ENCODE results near the gene CDH12. TPM values are rescaled to one million over a fixed set of nuclear protein-coding genes. Genes with fewer than 3 reads are reported as not detected.
A peak's percentile ranks its signal among the peaks of the same experiment; 100 is the strongest.
"Not testable (repeated sequence)": the region's sequence is repeated elsewhere in the genome, so short reads cannot be mapped to it uniquely, and the experiment has no call there.

CDH12 gene
- total and polyA plus RNA-seq, 2 donors (not counting 3 experiments of a cell fraction or from before 2014, with no cell fraction given), result 0.03 TPM; not detected in 1

DNA sequence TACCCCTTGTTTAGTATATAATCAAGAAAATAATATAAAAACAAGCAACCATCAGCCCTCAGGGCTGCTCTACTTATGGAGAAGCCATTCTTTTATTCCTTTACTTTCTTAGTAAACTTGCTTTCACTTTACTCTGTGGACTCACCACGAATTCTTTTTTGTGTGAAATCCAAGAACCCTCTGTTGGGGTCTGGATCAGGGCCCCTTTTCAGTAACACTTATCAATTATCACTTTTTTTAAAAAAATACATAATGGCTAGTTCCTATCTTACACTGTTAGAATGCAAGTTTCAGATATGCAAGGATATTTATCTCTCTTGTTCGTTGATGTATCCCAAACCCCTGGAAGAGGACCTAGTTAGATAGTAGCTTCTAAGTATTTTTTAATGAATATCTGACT, 687.2 kb downstream of the CDH12 start:
- H3K27ac ChIP-seq (ENCODE audit: insufficient read depth, low read depth, low read length); BruUV-seq (replicated peaks); FAIRE-seq; DNase-seq (ENCODE audit: low read depth, low spot score); H3K9me3 ChIP-seq (replicated peaks; ENCODE audit: control insufficient read depth, insufficient read depth, low read length); H2AFZ ChIP-seq (ENCODE audit: low read depth, low read length); H3K9ac ChIP-seq (replicated peaks; ENCODE audit: extremely low read depth, insufficient read depth, low read length); CTCF ChIA-PET; H3K4me3 ChIP-seq (replicated peaks in 1 of 3; ENCODE audit: insufficient read depth in 1 of 3, low read depth in 1 of 3, low read length in 3 of 3); dilution Hi-C loops (cut with MboI; ENCODE audit: extremely low pct_ligation_motif_present, low sequenced_read_pairs); H3K9me1 ChIP-seq (replicated peaks; ENCODE audit: control insufficient read depth, extremely low read depth, insufficient read depth, low read length); POLR2A ChIA-PET; H3K4me1 ChIP-seq (ENCODE audit: control insufficient read depth, extremely low read depth, insufficient read depth, low read length); H3K4me2 ChIP-seq (ENCODE audit: insufficient read depth, low read length); intact Hi-C loops (cut with micrococcal nuclease); H3K79me2 ChIP-seq (ENCODE audit: control insufficient read depth, insufficient read depth, low read length); H3K36me3 ChIP-seq (ENCODE audit: control insufficient read depth in 2 of 2, extremely low read depth in 1 of 2, insufficient read depth in 2 of 2, low read length in 2 of 2); H3K27me3 ChIP-seq (ENCODE audit: control insufficient read depth in 2 of 2, insufficient read depth in 2 of 2, low read length in 2 of 2); H4K20me1 ChIP-seq (replicated peaks; ENCODE audit: control insufficient read depth, extremely low read depth, insufficient read depth, low read length): not testable (repeated sequence)

DNA sequence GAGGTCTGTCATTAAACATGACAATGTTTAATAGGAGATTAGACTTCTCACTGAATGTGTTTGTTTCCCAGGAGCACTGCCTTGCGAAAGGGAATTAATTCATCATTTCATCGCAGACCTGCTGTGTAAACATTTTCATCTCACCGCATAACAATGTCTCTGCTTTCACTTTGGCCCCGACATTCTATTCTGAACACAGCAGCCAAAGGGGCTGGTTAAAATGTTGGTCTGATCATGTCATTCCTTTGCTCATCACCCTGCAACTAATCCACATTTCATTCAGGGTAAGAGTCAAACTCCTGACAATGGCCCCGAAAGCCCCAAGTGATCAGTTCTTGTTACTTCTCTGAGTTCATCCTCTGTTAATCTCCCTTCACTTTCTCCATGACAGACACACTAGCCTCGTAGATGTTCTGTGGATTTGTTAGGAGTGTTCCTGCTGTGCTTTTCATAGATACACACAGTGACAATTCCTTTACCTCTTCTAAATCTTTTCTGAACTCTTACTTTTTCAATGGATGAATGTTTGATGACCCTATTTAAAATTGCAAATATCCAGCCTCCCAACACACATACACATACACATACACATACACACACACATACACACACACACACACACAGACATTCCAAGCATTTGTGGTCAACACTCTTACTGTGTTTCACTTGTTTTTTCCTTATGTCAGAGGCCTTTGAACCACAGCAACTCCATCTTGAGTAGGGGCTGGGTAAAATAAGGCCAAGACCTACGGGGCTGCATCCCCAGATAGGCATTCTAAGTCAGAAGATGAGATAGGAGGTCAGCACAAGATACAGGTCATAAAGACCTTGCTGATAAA, 688.0 kb downstream of the CDH12 start:
- H3K27ac ChIP-seq (ENCODE audit: insufficient read depth, low read depth, low read length); intact Hi-C loops (cut with micrococcal nuclease); CTCF ChIA-PET; BruUV-seq (replicated peaks); dilution Hi-C loops (cut with MboI; ENCODE audit: extremely low pct_ligation_motif_present, low sequenced_read_pairs); H3K9ac ChIP-seq (replicated peaks; ENCODE audit: extremely low read depth, insufficient read depth, low read length); H3K36me3 ChIP-seq (ENCODE audit: control insufficient read depth in 2 of 2, extremely low read depth in 1 of 2, insufficient read depth in 2 of 2, low read length in 2 of 2); H3K4me3 ChIP-seq (replicated peaks in 1 of 3; ENCODE audit: insufficient read depth in 1 of 3, low read depth in 1 of 3, low read length in 3 of 3); H2AFZ ChIP-seq (ENCODE audit: low read depth, low read length); H3K79me2 ChIP-seq (ENCODE audit: control insufficient read depth, insufficient read depth, low read length); POLR2A ChIA-PET; H3K9me3 ChIP-seq (replicated peaks; ENCODE audit: control insufficient read depth, insufficient read depth, low read length); FAIRE-seq; H3K4me1 ChIP-seq (ENCODE audit: control insufficient read depth, extremely low read depth, insufficient read depth, low read length); H4K20me1 ChIP-seq (replicated peaks; ENCODE audit: control insufficient read depth, extremely low read depth, insufficient read depth, low read length); H3K27me3 ChIP-seq (ENCODE audit: control insufficient read depth in 2 of 2, insufficient read depth in 2 of 2, low read length in 2 of 2); H3K9me1 ChIP-seq (replicated peaks; ENCODE audit: control insufficient read depth, extremely low read depth, insufficient read depth, low read length); H3K4me2 ChIP-seq (ENCODE audit: insufficient read depth, low read length); DNase-seq (ENCODE audit: low read depth, low spot score): not testable (repeated sequence)

DNA sequence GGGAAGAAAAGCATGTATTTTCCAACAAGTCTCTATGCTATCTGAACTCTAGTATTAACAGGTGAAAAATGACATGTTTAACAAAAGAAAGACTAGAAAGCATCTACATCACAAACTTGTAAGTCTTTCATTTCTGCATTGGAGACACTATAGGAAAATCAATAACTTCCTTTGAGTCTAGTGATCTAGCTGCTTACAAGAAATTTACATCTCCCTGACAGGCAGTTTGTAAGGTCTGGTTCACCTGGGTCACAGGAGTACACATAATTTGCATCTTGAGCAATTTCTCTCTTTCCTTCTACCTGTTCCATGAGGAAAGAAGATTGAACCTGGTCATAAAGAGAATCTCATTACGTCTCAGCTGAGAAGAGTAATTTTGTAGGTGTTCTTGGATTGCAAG, 696.2 kb downstream of the CDH12 start:
- H2AFZ ChIP-seq (ENCODE audit: low read depth, low read length); H3K9me1 ChIP-seq (replicated peaks; ENCODE audit: control insufficient read depth, extremely low read depth, insufficient read depth, low read length); BruUV-seq (replicated peaks); dilution Hi-C loops (cut with MboI; ENCODE audit: extremely low pct_ligation_motif_present, low sequenced_read_pairs); H4K20me1 ChIP-seq (replicated peaks; ENCODE audit: control insufficient read depth, extremely low read depth, insufficient read depth, low read length); H3K4me1 ChIP-seq (ENCODE audit: control insufficient read depth, extremely low read depth, insufficient read depth, low read length); H3K4me3 ChIP-seq (replicated peaks in 1 of 3; ENCODE audit: insufficient read depth in 1 of 3, low read depth in 1 of 3, low read length in 3 of 3); intact Hi-C loops (cut with micrococcal nuclease); H3K9me3 ChIP-seq (replicated peaks; ENCODE audit: control insufficient read depth, insufficient read depth, low read length); H3K9ac ChIP-seq (replicated peaks; ENCODE audit: extremely low read depth, insufficient read depth, low read length); H3K27ac ChIP-seq (ENCODE audit: insufficient read depth, low read depth, low read length); H3K27me3 ChIP-seq (ENCODE audit: control insufficient read depth in 2 of 2, insufficient read depth in 2 of 2, low read length in 2 of 2); H3K36me3 ChIP-seq (ENCODE audit: control insufficient read depth in 2 of 2, extremely low read depth in 1 of 2, insufficient read depth in 2 of 2, low read length in 2 of 2); CTCF ChIA-PET; H3K79me2 ChIP-seq (ENCODE audit: control insufficient read depth, insufficient read depth, low read length); H3K4me2 ChIP-seq (ENCODE audit: insufficient read depth, low read length); DNase-seq (ENCODE audit: low read depth, low spot score): not testable (repeated sequence)
- POLR2A ChIA-PET, result interaction anchor here (0.6 kb wide), 1 partner anchor 124 kb away, joined by 4 read pairs; no protein-coding TSS in a partner anchor
- FAIRE-seq, result peak; percentile 35

Data from endothelial cell of umbilical vein (primary cell).